Measurements from ENCODE around the gene TUBGCP3. TPM values are rescaled to one million over a fixed set of nuclear protein-coding genes. Genes with fewer than 3 reads are reported as not detected.
A peak's percentile ranks its signal among the peaks of the same experiment; 100 is the strongest.
"Not testable (repeated sequence)": the region's sequence is repeated elsewhere in the genome, so short reads cannot be mapped to it uniquely, and the experiment has no call there.

The TUBGCP3 gene
- total RNA-seq, 1 donor from 2014 or later, result 16.0 TPM

- intact Hi-C loops (cut with micrococcal nuclease), result no loop called here
- DNase-seq (no peak), ATAC-seq (peak; percentile 71)
These were observed 77.8 kb downstream of the TUBGCP3 start for GRCh38 chr13:112510002-112510780.

- DNase-seq, result no peak
- no peak for ATAC-seq
- intact Hi-C loops (cut with micrococcal nuclease), result no loop called here
These were observed 78.8 kb downstream of the TUBGCP3 start for GRCh38 chr13:112509190-112509589.

GRCh38 chr13:112506046-112506445 is 81.9 kb downstream of the TUBGCP3 start:
- no peak for DNase-seq
- intact Hi-C loops (cut with micrococcal nuclease), result no loop called here
- no peak for ATAC-seq

GRCh38 chr13:112496166-112496565 is 91.8 kb downstream of the TUBGCP3 start:
- ATAC-seq (no peak), DNase-seq (no peak)
- intact Hi-C loops (cut with micrococcal nuclease), result no loop called here

GRCh38 chr13:112495465-112495864 is 92.5 kb downstream of the TUBGCP3 start:
- intact Hi-C loops (cut with micrococcal nuclease), result no loop called here
- ATAC-seq, result no peak
- DNase-seq, result no peak

- intact Hi-C loops (cut with micrococcal nuclease), result no loop called here
- DNase-seq (no peak), ATAC-seq (no peak)
These were observed 98.8 kb downstream of the TUBGCP3 start for GRCh38 chr13:112489199-112489598.

- intact Hi-C loops (cut with micrococcal nuclease); ATAC-seq; DNase-seq: not testable (repeated sequence)
These were observed 99.5 kb downstream of the TUBGCP3 start for GRCh38 chr13:112488343-112489050.

- DNase-seq (no peak), ATAC-seq (peak; percentile 49)
- intact Hi-C loops (cut with micrococcal nuclease), result no loop called here
These were observed 100.8 kb downstream of the TUBGCP3 start for GRCh38 chr13:112487127-112487517.

- intact Hi-C loops (cut with micrococcal nuclease), result no loop called here
- peak; percentile 90 for ATAC-seq
- no peak for DNase-seq
These were observed 101.4 kb downstream of the TUBGCP3 start for GRCh38 chr13:112486386-112487126.

GRCh38 chr13:112485814-112486213 is 102.1 kb downstream of the TUBGCP3 start:
- intact Hi-C loops (cut with micrococcal nuclease); DNase-seq; ATAC-seq: not testable (repeated sequence)

GRCh38 chr13:112483299-112483698 is 104.7 kb downstream of the TUBGCP3 start:
- DNase-seq, result no peak
- intact Hi-C loops (cut with micrococcal nuclease), result no loop called here
- ATAC-seq, result no peak

- DNase-seq (no peak), ATAC-seq (no peak)
- intact Hi-C loops (cut with micrococcal nuclease), result no loop called here
These were observed 106.5 kb downstream of the TUBGCP3 start for GRCh38 chr13:112481458-112481857.

- DNase-seq, result no peak
- no peak for ATAC-seq
- intact Hi-C loops (cut with micrococcal nuclease), result no loop called here
These were observed 108.6 kb downstream of the TUBGCP3 start for GRCh38 chr13:112479389-112479788.

- ATAC-seq (no peak), DNase-seq (no peak)
- intact Hi-C loops (cut with micrococcal nuclease), result no loop called here
These were observed 110.8 kb downstream of the TUBGCP3 start for GRCh38 chr13:112477070-112477619.

GRCh38 chr13:112475889-112476288 is 112.1 kb downstream of the TUBGCP3 start:
- ATAC-seq (no peak), DNase-seq (no peak)

GRCh38 chr13:112474869-112475268 is 113.1 kb downstream of the TUBGCP3 start:
- intact Hi-C loops (cut with micrococcal nuclease), result no loop called here
- ATAC-seq, result no peak
- DNase-seq, result no peak

More at GRCh38 chr13:112475889-112476288, 112.1 kb downstream of the TUBGCP3 start:
- intact Hi-C loops (cut with micrococcal nuclease), result no loop called here

- DNase-seq, result no peak
- intact Hi-C loops (cut with micrococcal nuclease), result no loop called here
- no peak for ATAC-seq
These were observed 114.1 kb downstream of the TUBGCP3 start for GRCh38 chr13:112473818-112474217.

- ATAC-seq (no peak), DNase-seq (no peak)
- intact Hi-C loops (cut with micrococcal nuclease), result no loop called here
These were observed 118.7 kb downstream of the TUBGCP3 start for GRCh38 chr13:112469071-112469745.

- intact Hi-C loops (cut with micrococcal nuclease), result no loop called here
- no peak for DNase-seq
- ATAC-seq, result no peak
These were observed 119.9 kb downstream of the TUBGCP3 start for GRCh38 chr13:112468069-112468468.

Measured in left ventricle myocardium superior (tissue), 1 donor.